Panc1 (cell line): Measurements from ENCODE around the gene MORC2.

ENCODE experiments used
- CTCF ChIP-seq: fragments of 450-650 bp; IDR thresholded peaks from 2 replicates; pipeline ENCODE4 v1.5.1; 2017; ENCODE audit warnings: mild to moderate bottlenecking
- POLR2AphosphoS5 ChIP-seq: IDR thresholded peaks from 2 replicates; pipeline ENCODE4 v1.6.1; 2012; ENCODE audit warnings: mild to moderate bottlenecking, low read depth, low read length, moderate library complexity

- no peak for TF ChIP-seq CTCF
- TF ChIP-seq POLR2AphosphoS5: no peak
Observed at GRCh38 chr22:30970356-30970746, 1.8 kb upstream of the MORC2 start.
